GM18907 (cell line): ENCODE data around the gene SYCE1L.

Experiments
- ATAC-seq: cut with Tn5 transposase; IDR thresholded peaks from one replicate; pipeline ENCODE4 v1.9.1; 2021; ENCODE audit warnings: mild to moderate bottlenecking, moderate library complexity; ENCODE audit not compliant: unreplicated experiment

SYCE1L gene

GRCh38 chr16:77246150-77246549 is 46.9 kb downstream of the SYCE1L start:
- ATAC-seq: no peak

- ATAC-seq: no peak
These were observed 51.2 kb downstream of the SYCE1L start for GRCh38 chr16:77250400-77250799.
